HG02938 (cell line): ENCODE results near the gene GREB1.
A peak's percentile ranks its signal among the peaks of the same experiment; 100 is the strongest.

Source experiments
- ATAC-seq: cut with Tn5 transposase; IDR thresholded peaks from one replicate; pipeline ENCODE4 v1.9.1; 2021; ENCODE audit warnings: mild to moderate bottlenecking, moderate library complexity; ENCODE audit not compliant: unreplicated experiment

Gene GREB1

GRCh38 chr2:11533278-11534070 lies at the start of gene GREB1:
TSS of gene GREB1 (plus strand) at chr2:11534045. CDS start at chr2:11556615, 22,570 bp downstream.
- ATAC-seq: no peak

GRCh38 chr2:11488809-11489208 lies 45.0 kb upstream of the GREB1 start:
- no peak for ATAC-seq

- no peak for ATAC-seq
Observed at GRCh38 chr2:11490194-11490593, 43.7 kb upstream of the GREB1 start.

GRCh38 chr2:11491348-11491933 lies 42.4 kb upstream of the GREB1 start:
- no peak for ATAC-seq

- ATAC-seq: no peak
Observed at GRCh38 chr2:11492244-11492643, 41.6 kb upstream of the GREB1 start.

GRCh38 chr2:11492720-11493119 lies 41.1 kb upstream of the GREB1 start:
- no peak for ATAC-seq

- no peak for ATAC-seq
Observed at GRCh38 chr2:11493282-11493681, 40.6 kb upstream of the GREB1 start.

- no peak for ATAC-seq
Observed at GRCh38 chr2:11494310-11494709, 39.5 kb upstream of the GREB1 start.

GRCh38 chr2:11495844-11496681 lies 37.8 kb upstream of the GREB1 start:
- no peak for ATAC-seq

GRCh38 chr2:11498543-11499034 lies 35.3 kb upstream of the GREB1 start:
- peak; percentile 63 for ATAC-seq

GRCh38 chr2:11499081-11499743 lies 34.6 kb upstream of the GREB1 start:
- ATAC-seq: no peak

- ATAC-seq: no peak
Observed at GRCh38 chr2:11500702-11501303, 33.0 kb upstream of the GREB1 start.

GRCh38 chr2:11502740-11503292 lies 31.0 kb upstream of the GREB1 start:
- no peak for ATAC-seq

GRCh38 chr2:11503354-11503927 lies 30.4 kb upstream of the GREB1 start:
- no peak for ATAC-seq

- no peak for ATAC-seq
Observed at GRCh38 chr2:11505652-11506610, 27.9 kb upstream of the GREB1 start.

GRCh38 chr2:11506611-11506969 lies 27.3 kb upstream of the GREB1 start:
- no peak for ATAC-seq

- ATAC-seq: no peak
Observed at GRCh38 chr2:11507517-11507916, 26.3 kb upstream of the GREB1 start.

GRCh38 chr2:11508279-11508678 lies 25.6 kb upstream of the GREB1 start:
- ATAC-seq: no peak
